Fibroblast of pulmonary artery (primary cell): ENCODE results near the gene NPDC1.

Experiments
- DNase-seq: peaks from one replicate; pipeline ENCODE4 v3.0.0-alpha.2; 2010; ENCODE audit warnings: low read depth
- H3K4me3 ChIP-seq: replicated peaks from 2 replicates; pipeline ENCODE4 v1.5.1; 2011; ENCODE audit warnings: low read depth, mild to moderate bottlenecking, control low read depth, low read length, moderate library complexity
- TF ChIP-seq, protein P1 (sequence below): IDR thresholded peaks from 2 replicates; pipeline ENCODE4 v1.5.1; 2011; ENCODE audit warnings: mild to moderate bottlenecking, control low read depth, low read length, inconsistent platforms; ENCODE audit errors: missing control alignments

Gene NPDC1

GRCh38 chr9:137031904-137032640 is 13.9 kb downstream of the NPDC1 start, which contains the start of gene FUT7:
FUT7 (minus strand) TSS chr9:137032088; CDS start chr9:137031991, 97 bp downstream.
- TF ChIP-seq, protein P1, sequence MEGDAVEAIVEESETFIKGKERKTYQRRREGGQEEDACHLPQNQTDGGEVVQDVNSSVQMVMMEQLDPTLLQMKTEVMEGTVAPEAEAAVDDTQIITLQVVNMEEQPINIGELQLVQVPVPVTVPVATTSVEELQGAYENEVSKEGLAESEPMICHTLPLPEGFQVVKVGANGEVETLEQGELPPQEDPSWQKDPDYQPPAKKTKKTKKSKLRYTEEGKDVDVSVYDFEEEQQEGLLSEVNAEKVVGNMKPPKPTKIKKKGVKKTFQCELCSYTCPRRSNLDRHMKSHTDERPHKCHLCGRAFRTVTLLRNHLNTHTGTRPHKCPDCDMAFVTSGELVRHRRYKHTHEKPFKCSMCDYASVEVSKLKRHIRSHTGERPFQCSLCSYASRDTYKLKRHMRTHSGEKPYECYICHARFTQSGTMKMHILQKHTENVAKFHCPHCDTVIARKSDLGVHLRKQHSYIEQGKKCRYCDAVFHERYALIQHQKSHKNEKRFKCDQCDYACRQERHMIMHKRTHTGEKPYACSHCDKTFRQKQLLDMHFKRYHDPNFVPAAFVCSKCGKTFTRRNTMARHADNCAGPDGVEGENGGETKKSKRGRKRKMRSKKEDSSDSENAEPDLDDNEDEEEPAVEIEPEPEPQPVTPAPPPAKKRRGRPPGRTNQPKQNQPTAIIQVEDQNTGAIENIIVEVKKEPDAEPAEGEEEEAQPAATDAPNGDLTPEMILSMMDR = no peak
- no peak for DNase-seq
- no peak within 1 kb of the TSS for H3K4me3 ChIP-seq

- DNase-seq = no peak
- no peak overlapping the region for H3K4me3 ChIP-seq
- TF ChIP-seq, protein P1 = no peak
These were observed 15.1 kb downstream of the NPDC1 start for GRCh38 chr9:137030538-137031527.

DNA sequence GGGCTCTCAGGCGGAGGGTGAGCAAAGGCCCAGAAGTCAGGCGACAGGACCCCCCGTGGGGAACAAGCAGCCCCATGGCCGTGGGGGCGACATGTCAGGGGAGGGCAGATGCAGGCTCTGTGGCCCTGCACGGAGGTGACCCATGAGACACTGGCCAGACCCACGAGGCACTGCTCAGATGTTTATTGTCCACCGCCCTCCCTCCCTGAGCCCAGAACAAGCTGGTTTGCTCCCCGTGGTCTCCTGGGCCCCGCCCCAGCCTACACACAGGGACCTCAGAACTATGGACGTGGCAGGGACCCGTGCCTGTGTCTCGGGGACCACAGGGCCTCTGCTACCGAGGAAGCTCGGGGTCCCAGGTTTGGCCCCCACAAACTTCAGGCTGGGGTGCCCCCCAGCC is 16.0 kb downstream of the NPDC1 start:
- TF ChIP-seq, protein P1 = no peak
- H3K4me3 ChIP-seq = no peak overlapping the region
- DNase-seq = no peak

GRCh38 chr9:137029058-137029936 is 16.7 kb downstream of the NPDC1 start:
- TF ChIP-seq, protein P1 = peak; percentile 87
- H3K4me3 ChIP-seq = no peak overlapping the region
- peak; percentile 56 for DNase-seq

DNA sequence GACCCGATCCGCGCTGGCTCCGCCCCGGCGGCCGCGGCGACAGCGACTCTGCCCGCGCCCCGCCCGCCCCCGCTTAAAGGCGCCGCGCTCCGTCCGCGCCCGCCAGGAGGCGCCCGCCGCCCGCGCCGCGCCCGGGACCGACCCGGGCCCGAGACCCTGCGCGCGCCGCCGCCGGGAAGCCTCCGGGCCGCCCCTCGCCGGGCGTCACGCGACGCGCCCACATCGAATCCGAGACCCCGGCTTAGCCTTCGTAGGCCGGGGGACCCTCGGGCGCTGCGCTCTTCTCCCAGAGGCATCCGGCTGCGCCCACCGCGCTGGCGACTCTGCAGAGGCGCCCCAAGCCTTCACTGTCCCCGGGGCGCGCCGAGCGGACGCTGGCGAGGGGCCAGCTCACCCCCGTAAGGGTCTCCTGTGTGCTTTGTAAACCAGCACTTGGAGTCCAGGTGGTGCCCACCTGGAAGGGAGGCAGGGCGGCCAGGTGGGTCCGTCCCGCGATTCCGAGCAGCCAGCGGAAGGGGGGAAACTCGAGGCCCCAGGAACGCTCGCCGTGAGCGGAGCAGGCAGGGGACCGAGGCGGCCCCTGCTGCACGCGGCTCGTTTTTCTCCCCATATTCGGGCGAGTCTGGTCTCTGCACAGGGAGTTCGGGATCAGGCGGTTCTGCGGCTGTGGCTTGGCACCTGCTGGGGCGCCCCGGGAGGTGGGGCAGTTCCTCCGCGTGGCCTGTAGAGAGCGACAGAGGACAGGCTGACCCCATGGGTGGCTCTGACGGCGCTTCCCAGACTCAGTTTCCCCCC is 17.5 kb downstream of the NPDC1 start:
- TF ChIP-seq, protein P1 = peak; percentile 30
- peak; percentile 21 for DNase-seq
- H3K4me3 ChIP-seq = peak overlapping the region; percentile 52
